ENCODE results near the gene PLCB2. TPM values are rescaled to one million over a fixed set of nuclear protein-coding genes. Genes with fewer than 3 reads are reported as not detected.
A peak's percentile ranks its signal among the peaks of the same experiment; 100 is the strongest.

PLCB2 gene
- total and polyA plus RNA-seq, 2 experiments from 2014 or later: 9.5 to 13.8 TPM

- H4K20me1 ChIP-seq (replicated peaks; ENCODE audit: insufficient read depth): no peaks in the 10 kb centered on the region
- H3K79me2 ChIP-seq (replicated peaks; ENCODE audit: insufficient read depth): no peaks in the 10 kb centered on the region
- H3K9me2 ChIP-seq (ENCODE audit: insufficient read depth): 0 out of 2 replicates have a peak, but pooled peaks cover 2% of the 10 kb centered on the region
- no peak for DNase-seq (ENCODE audit: low spot score)
- no peak overlapping the region for H3K4me3 Mint-ChIP-seq
- H3K27me3 ChIP-seq (ENCODE audit: insufficient read depth): no peaks in the 10 kb centered on the region
- H2AFZ ChIP-seq: no peak overlapping the region
- no peak for TF ChIP-seq POLR2AphosphoS5 (IDR thresholded peaks at IDR 0.05; ENCODE audit: low read depth)
- peaks cover 20% of the 10 kb centered on the region for H3K27me3 Mint-ChIP-seq (ENCODE audit: insufficient read depth, low read depth, poor library complexity)
- no peak overlapping the region for H3K27ac ChIP-seq (ENCODE audit: low read depth)
- H3K4me1 ChIP-seq (ENCODE audit: insufficient read depth): peaks cover 4% of the 10 kb centered on the region; the same call in 1 of the 2 replicates
- no peak overlapping the region for H3K27ac Mint-ChIP-seq
- no peak overlapping the region for H3K4me2 ChIP-seq
- H3K4me1 Mint-ChIP-seq: peaks cover 43% of the 10 kb centered on the region
- H3K4me3 ChIP-seq: no peak overlapping the region
- 0 out of 2 replicates have a peak, but pooled peaks cover 4% of the 10 kb centered on the region for H3F3A ChIP-seq (replicated peaks; ENCODE audit: low read depth)
- peaks cover 4% of the 10 kb centered on the region; the same call in 1 of the 3 replicates for H3K36me3 Mint-ChIP-seq (ENCODE audit: low read depth)
- no peaks in the 10 kb centered on the region for H3K9me3 Mint-ChIP-seq
- peak; percentile 6 for ATAC-seq
- no peaks in the 10 kb centered on the region for H3K36me3 ChIP-seq (ENCODE audit: insufficient read depth)
Observed at GRCh38 chr15:40334941-40335795, 27.4 kb upstream of the PLCB2 start.

- Histone ChIP-seq H3K4me1 (ENCODE audit: insufficient read depth) (peaks cover 5% of the 10 kb centered on the region; the same call in 1 of the 2 replicates), H3K4me3 (no peak overlapping the region), H3K4me2 (no peak overlapping the region), H3K36me3 (ENCODE audit: insufficient read depth) (no peaks in the 10 kb centered on the region), H3F3A (replicated peaks; ENCODE audit: low read depth) (0 out of 2 replicates have a peak, but pooled peaks cover 4% of the 10 kb centered on the region), H2AFZ (no peak overlapping the region), H3K27me3 (ENCODE audit: insufficient read depth) (no peaks in the 10 kb centered on the region), H3K27ac (ENCODE audit: low read depth) (no peak overlapping the region), H3K9me2 (ENCODE audit: insufficient read depth) (0 out of 2 replicates have a peak, but pooled peaks cover 2% of the 10 kb centered on the region), H3K79me2 (replicated peaks; ENCODE audit: insufficient read depth) (no peaks in the 10 kb centered on the region; the same call in 1 of the 2 replicates), H4K20me1 (replicated peaks; ENCODE audit: insufficient read depth) (no peaks in the 10 kb centered on the region)
- peaks cover 20% of the 10 kb centered on the region for H3K27me3 Mint-ChIP-seq (ENCODE audit: insufficient read depth, low read depth, poor library complexity)
- no peak overlapping the region for H3K4me3 Mint-ChIP-seq
- DNase-seq (ENCODE audit: low spot score): no peak
- H3K9me3 Mint-ChIP-seq: no peaks in the 10 kb centered on the region
- peaks cover 41% of the 10 kb centered on the region for H3K4me1 Mint-ChIP-seq
- no peak for ATAC-seq
- no peak overlapping the region for H3K27ac Mint-ChIP-seq
- peaks cover 7% of the 10 kb centered on the region for H3K36me3 Mint-ChIP-seq (ENCODE audit: low read depth)
- no peak for TF ChIP-seq STAT1 (IDR thresholded peaks at IDR 0.05; ENCODE audit: unreplicated experiment)
- no peak for TF ChIP-seq ZNF331 (CRISPR knock-in tag; IDR thresholded peaks at IDR 0.05; ENCODE audit: low read depth)
- no peak for TF ChIP-seq NANOG (IDR thresholded peaks at IDR 0.05; ENCODE audit: borderline replicate concordance)
- TF ChIP-seq, protein P1, sequence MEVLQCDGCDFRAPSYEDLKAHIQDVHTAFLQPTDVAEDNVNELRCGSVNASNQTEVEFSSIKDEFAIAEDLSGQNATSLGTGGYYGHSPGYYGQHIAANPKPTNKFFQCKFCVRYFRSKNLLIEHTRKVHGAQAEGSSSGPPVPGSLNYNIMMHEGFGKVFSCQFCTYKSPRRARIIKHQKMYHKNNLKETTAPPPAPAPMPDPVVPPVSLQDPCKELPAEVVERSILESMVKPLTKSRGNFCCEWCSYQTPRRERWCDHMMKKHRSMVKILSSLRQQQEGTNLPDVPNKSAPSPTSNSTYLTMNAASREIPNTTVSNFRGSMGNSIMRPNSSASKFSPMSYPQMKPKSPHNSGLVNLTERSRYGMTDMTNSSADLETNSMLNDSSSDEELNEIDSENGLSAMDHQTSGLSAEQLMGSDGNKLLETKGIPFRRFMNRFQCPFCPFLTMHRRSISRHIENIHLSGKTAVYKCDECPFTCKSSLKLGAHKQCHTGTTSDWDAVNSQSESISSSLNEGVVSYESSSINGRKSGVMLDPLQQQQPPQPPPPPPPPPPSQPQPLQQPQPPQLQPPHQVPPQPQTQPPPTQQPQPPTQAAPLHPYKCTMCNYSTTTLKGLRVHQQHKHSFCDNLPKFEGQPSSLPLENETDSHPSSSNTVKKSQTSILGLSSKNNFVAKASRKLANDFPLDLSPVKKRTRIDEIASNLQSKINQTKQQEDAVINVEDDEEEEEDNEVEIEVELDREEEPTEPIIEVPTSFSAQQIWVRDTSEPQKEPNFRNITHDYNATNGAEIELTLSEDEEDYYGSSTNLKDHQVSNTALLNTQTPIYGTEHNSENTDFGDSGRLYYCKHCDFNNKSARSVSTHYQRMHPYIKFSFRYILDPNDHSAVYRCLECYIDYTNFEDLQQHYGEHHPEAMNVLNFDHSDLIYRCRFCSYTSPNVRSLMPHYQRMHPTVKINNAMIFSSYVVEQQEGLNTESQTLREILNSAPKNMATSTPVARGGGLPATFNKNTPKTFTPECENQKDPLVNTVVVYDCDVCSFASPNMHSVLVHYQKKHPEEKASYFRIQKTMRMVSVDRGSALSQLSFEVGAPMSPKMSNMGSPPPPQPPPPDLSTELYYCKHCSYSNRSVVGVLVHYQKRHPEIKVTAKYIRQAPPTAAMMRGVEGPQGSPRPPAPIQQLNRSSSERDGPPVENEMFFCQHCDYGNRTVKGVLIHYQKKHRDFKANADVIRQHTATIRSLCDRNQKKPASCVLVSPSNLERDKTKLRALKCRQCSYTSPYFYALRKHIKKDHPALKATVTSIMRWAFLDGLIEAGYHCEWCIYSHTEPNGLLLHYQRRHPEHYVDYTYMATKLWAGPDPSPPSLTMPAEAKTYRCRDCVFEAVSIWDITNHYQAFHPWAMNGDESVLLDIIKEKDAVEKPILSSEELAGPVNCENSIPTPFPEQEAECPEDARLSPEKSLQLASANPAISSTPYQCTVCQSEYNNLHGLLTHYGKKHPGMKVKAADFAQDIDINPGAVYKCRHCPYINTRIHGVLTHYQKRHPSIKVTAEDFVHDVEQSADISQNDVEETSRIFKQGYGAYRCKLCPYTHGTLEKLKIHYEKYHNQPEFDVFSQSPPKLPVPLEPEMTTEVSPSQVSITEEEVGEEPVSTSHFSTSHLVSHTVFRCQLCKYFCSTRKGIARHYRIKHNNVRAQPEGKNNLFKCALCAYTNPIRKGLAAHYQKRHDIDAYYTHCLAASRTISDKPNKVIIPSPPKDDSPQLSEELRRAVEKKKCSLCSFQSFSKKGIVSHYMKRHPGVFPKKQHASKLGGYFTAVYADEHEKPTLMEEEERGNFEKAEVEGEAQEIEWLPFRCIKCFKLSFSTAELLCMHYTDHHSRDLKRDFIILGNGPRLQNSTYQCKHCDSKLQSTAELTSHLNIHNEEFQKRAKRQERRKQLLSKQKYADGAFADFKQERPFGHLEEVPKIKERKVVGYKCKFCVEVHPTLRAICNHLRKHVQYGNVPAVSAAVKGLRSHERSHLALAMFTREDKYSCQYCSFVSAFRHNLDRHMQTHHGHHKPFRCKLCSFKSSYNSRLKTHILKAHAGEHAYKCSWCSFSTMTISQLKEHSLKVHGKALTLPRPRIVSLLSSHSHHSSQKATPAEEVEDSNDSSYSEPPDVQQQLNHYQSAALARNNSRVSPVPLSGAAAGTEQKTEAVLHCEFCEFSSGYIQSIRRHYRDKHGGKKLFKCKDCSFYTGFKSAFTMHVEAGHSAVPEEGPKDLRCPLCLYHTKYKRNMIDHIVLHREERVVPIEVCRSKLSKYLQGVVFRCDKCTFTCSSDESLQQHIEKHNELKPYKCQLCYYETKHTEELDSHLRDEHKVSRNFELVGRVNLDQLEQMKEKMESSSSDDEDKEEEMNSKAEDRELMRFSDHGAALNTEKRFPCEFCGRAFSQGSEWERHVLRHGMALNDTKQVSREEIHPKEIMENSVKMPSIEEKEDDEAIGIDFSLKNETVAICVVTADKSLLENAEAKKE (CRISPR knock-in tag; IDR thresholded peaks at IDR 0.05): no peak
- no peak for TF ChIP-seq EZH2phosphoT487 (IDR thresholded peaks at IDR 0.05; ENCODE audit: unreplicated experiment)
- no peak for TF ChIP-seq POLR2AphosphoS5 (IDR thresholded peaks at IDR 0.05; ENCODE audit: low read depth)
- no peak for TF ChIP-seq REST (IDR thresholded peaks at IDR 0.05; ENCODE audit: unreplicated experiment)
- TF ChIP-seq EZH2 (IDR thresholded peaks at IDR 0.05; ENCODE audit: low read depth, unreplicated experiment): no peak
- no peak for TF ChIP-seq ZNF114 (CRISPR knock-in tag; IDR thresholded peaks at IDR 0.05)
- TF ChIP-seq ETS1 (IDR thresholded peaks at IDR 0.05): no peak
Observed at GRCh38 chr15:40334541-40334940, 26.8 kb upstream of the PLCB2 start.

All from GM23338 (cell line).